Measurements from ENCODE around the gene ADAM19. TPM values are rescaled to one million over a fixed set of nuclear protein-coding genes. Genes with fewer than 3 reads are reported as not detected.

Gene ADAM19
- total and polyA plus RNA-seq, 9 donors, result 1.6 to 11.6 (median 3.0) TPM

DNA sequence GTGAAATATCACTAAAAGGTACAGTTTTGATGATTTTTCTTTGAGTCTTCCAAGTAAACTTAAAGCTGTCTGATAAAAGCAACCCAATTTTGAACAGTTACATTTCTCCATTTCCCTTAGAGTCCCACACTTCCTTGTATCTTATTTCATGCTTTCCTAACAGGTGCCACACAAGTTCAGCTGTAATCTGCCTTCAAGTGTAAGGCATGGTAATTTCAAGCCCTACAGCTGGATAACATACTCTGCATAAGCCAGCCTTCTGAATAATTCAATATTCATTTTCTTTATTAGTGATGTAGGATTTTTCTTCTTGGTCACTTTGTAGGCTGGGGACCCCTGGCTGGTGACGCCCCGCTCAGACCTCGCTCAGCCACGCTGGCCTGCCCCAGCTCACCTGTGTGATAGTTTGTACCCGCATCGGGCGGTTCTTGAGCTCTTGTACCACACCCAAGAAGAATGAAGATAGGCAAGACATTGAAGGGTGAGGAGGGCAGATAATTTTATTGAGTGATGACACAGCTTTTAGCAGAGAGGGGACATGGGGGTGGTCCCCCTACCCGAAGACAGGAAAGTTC is 42.7 kb upstream of the ADAM19 start:
- Histone ChIP-seq H3K27me3 (no peaks in the 10 kb centered on the region), H3K4me1 (ENCODE audit: insufficient read depth) (no peaks in the 10 kb centered on the region), H3K36me3 (no peaks in the 10 kb centered on the region), H3K9me3 (no peaks in the 10 kb centered on the region), H3K4me3 (no peak overlapping the region), H3K27ac (no peak overlapping the region)
- intact Hi-C loops (cut with DNase I), result no loop called here
- WGBS, 3 donors, result 95 to 97% (median 96%) methylated on average over 8 of the region's 8 CpGs
- DNase-seq, result no peak
- TF ChIP-seq EP300 (IDR thresholded peaks at IDR 0.05), result no peak
- no peak for TF ChIP-seq POLR2A (IDR thresholded peaks at IDR 0.05)
- TF ChIP-seq, protein P1, sequence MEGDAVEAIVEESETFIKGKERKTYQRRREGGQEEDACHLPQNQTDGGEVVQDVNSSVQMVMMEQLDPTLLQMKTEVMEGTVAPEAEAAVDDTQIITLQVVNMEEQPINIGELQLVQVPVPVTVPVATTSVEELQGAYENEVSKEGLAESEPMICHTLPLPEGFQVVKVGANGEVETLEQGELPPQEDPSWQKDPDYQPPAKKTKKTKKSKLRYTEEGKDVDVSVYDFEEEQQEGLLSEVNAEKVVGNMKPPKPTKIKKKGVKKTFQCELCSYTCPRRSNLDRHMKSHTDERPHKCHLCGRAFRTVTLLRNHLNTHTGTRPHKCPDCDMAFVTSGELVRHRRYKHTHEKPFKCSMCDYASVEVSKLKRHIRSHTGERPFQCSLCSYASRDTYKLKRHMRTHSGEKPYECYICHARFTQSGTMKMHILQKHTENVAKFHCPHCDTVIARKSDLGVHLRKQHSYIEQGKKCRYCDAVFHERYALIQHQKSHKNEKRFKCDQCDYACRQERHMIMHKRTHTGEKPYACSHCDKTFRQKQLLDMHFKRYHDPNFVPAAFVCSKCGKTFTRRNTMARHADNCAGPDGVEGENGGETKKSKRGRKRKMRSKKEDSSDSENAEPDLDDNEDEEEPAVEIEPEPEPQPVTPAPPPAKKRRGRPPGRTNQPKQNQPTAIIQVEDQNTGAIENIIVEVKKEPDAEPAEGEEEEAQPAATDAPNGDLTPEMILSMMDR (IDR thresholded peaks at IDR 0.05), result no peak

DNA sequence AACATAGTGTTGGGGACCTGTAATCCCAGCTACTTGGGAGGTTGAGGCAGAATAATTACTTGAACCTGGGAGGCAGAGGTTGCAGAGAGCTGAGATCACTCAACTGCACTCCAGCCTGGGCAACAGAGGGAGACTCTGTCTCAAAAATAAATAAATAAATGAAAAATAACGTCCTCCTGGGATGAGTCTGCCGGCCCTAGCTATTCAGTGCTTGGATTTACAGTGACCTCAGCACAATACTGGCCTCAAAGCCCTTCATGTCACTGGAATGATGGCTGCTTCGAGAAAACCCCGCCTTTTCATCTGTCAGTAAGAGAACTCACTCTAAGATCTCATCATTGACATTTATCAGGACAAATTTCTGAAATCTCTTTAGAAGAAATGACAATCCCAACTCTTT is 41.2 kb upstream of the ADAM19 start:
- intact Hi-C loops (cut with DNase I), result no loop called here
- no peaks in the 10 kb centered on the region for H3K4me1 ChIP-seq (ENCODE audit: insufficient read depth)
- no peaks in the 10 kb centered on the region for H3K9me3 ChIP-seq
- no peaks in the 10 kb centered on the region for H3K27me3 ChIP-seq
- no peak overlapping the region for H3K4me3 ChIP-seq
- no peak overlapping the region for H3K27ac ChIP-seq
- WGBS, 3 donors, result 63 to 72% (median 70%) methylated on average over 4 of the region's 4 CpGs
- no peak for DNase-seq
- H3K36me3 ChIP-seq, result no peaks in the 10 kb centered on the region
- TF ChIP-seq, protein P1 (IDR thresholded peaks at IDR 0.05), result no peak

DNA sequence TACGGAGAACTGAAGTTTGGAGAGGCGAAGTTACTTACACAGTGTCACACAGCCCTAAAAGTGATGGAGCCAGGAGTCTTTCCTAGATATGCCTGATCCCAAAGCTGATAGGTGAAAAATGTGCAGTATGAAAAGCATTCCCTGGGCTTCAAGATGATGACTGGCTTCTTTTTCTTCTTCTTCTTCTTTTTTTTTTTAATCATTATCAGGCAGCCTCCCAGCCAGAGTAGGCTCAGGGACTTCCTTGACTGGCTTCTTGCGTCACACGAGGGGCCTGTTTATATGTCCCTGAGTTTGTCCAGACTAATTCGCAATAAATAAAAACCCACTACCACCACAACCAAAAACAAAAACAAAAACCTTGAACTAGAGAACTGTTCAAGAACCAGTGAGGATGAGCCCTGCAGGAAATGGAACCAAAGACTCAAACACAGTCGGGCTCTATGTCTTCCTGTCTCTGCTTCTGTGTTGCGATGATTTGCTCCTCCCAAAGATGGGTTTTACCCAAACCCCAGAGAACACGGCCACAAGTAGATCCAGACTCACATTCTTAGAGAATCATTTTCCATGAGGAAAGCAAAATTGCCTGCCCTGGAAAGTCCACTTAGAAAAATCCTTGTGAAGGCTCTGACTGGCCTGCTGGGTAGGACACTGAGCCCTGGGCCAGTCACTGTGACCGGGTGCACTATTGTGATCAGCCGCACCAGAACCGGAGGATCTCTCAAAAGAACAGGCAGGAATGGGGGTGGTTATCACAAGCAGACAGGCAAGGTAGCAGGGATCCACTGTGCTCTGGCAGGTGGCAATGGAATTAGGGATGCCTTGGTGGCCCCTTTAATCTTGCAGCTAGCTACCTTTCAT is 38.0 kb upstream of the ADAM19 start:
- WGBS, 3 donors, result 82 to 85% (median 84%) methylated on average over 11 of the region's 11 CpGs
- DNase-seq, result no peak
- no peak overlapping the region for H3K27ac ChIP-seq

DNA sequence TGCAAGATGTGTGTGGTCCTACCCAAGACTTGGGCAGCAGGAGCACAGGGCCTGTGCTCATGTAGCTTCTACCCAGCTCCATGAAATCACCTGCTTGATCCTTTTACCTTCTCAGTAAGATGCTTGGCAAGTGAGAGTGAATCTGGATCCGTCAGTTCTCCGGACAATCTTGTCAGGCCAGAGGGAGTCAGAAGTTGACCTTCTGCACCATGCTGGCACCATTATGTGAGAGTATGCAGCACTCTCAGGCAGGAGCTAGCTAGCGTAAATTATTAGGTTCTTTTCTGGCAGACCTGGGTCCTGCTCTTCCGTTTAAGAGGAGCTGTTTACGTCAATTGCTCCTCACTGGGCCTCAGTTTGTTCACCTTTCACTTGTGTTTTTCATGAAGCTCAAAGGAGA is 37.0 kb upstream of the ADAM19 start:
- no peaks in the 10 kb centered on the region for H3K9me3 ChIP-seq
- no peaks in the 10 kb centered on the region for H3K4me1 ChIP-seq (ENCODE audit: insufficient read depth)
- no peak overlapping the region for H3K27ac ChIP-seq
- 80 to 88% (median 87%) methylated on average over 5 of the region's 5 CpGs for WGBS, 3 donors
- intact Hi-C loops (cut with DNase I), result no loop called here
- no peak for DNase-seq
- H3K27me3 ChIP-seq, result no peaks in the 10 kb centered on the region
- no peak overlapping the region for H3K4me3 ChIP-seq
- TF ChIP-seq, protein P1 (IDR thresholded peaks at IDR 0.05), result no peak
- no peak for TF ChIP-seq POLR2A (IDR thresholded peaks at IDR 0.05)
- no peak for TF ChIP-seq EP300 (IDR thresholded peaks at IDR 0.05)
- H3K36me3 ChIP-seq, result no peaks in the 10 kb centered on the region

More for the DNA sequence above, 38.0 kb upstream of the ADAM19 start:
- intact Hi-C loops (cut with DNase I), result no loop called here
- Histone ChIP-seq H3K36me3 (no peaks in the 10 kb centered on the region), H3K27me3 (no peaks in the 10 kb centered on the region), H3K9me3 (no peaks in the 10 kb centered on the region), H3K4me3 (no peak overlapping the region), H3K4me1 (ENCODE audit: insufficient read depth) (no peaks in the 10 kb centered on the region)
- no peak for TF ChIP-seq EP300 (IDR thresholded peaks at IDR 0.05)

Data from ovary (tissue), 9 donors.